Natural killer cell (primary cell): ENCODE results near the gene GJA1. TPM values are rescaled to one million over a fixed set of nuclear protein-coding genes. Genes with fewer than 3 reads are reported as not detected.

Experiments
- ATAC-seq, 3 donors: fragments of 150-1000 bp in 2 of 3; fragments of 200-7000 bp in 1 of 3; cut with Tn5 transposase; 1 replicate in 1 of 3; 2 replicates in 2 of 3; pipeline ENCODE4 v1.10.0; 2021; ENCODE audit warnings: mild to moderate bottlenecking in 2 of 3, moderate library complexity in 2 of 3
- DNase-seq, 2 donors: peaks; one replicate each; pipeline versions ENCODE4 v3.0.0 to v3.0.0-alpha.2; 2013 to 2021; ENCODE audit warnings: mixed read lengths in 1 of 2
- H3K27ac ChIP-seq: one replicate; pipeline ENCODE4 v1.5.1; 2013; ENCODE audit warnings: mild to moderate bottlenecking, low read length
- H3K27me3 ChIP-seq: one replicate; pipeline ENCODE4 v1.6.1; 2013; ENCODE audit warnings: low read length; ENCODE audit not compliant: control insufficient read depth, insufficient read depth
- H3K36me3 ChIP-seq: one replicate; pipeline ENCODE4 v1.6.1; 2013; ENCODE audit warnings: low read length; ENCODE audit not compliant: control insufficient read depth, insufficient read depth
- H3K4me1 ChIP-seq: one replicate; pipeline ENCODE4 v1.6.1; 2013; ENCODE audit warnings: low read length; ENCODE audit not compliant: control insufficient read depth, insufficient read depth
- H3K4me3 ChIP-seq: one replicate; pipeline ENCODE4 v1.5.1; 2013; ENCODE audit warnings: low read length
- H3K9me3 ChIP-seq: one replicate; pipeline ENCODE4 v1.6.1; 2013; ENCODE audit warnings: low read length; ENCODE audit not compliant: control insufficient read depth, insufficient read depth
- H3K27ac Mint-ChIP-seq, 2 donors: one replicate each; pipeline ENCODE4 v1.8.0; 2022; ENCODE audit warnings: mild to moderate bottlenecking in 2 of 2, mixed read lengths in 2 of 2, moderate library complexity in 1 of 2
- H3K27me3 Mint-ChIP-seq, 2 donors: one replicate each; pipeline ENCODE4 v1.8.0; 2022; ENCODE audit warnings: low read depth in 2 of 2, mixed read lengths in 2 of 2
- H3K36me3 Mint-ChIP-seq: one replicate; pipeline ENCODE4 v1.8.0; 2022; ENCODE audit warnings: mixed read lengths
- H3K4me1 Mint-ChIP-seq, 2 donors: one replicate each; pipeline ENCODE4 v1.8.0; 2022; ENCODE audit warnings: mixed read lengths in 2 of 2
- H3K4me3 Mint-ChIP-seq: one replicate; pipeline ENCODE4 v1.8.0; 2022; ENCODE audit warnings: mild to moderate bottlenecking, moderate library complexity, mixed read lengths
- H3K9me3 Mint-ChIP-seq, 2 donors: one replicate each; pipeline ENCODE4 v1.8.0; 2022; ENCODE audit warnings: mixed read lengths in 2 of 2
- WGBS: methylation state at CpG from one replicate; pipeline ENCODE4 v1.1.7; 2013; ENCODE audit warnings: missing lambda C conversion rate; ENCODE audit not compliant: insufficient coverage; 5-methylcytosine and 5-hydroxymethylcytosine counted together
- intact Hi-C: fragments of 100-400 bp; cut with micrococcal nuclease; formaldehyde crosslinking; loops from one replicate; pipeline ENCODE4 v1.14.2; 2022
- total RNA-seq, 4 donors: library from RNA; stranded (reverse); fragments of 120-200 nt in 1 of 4; gene quantifications; one replicate each; pipeline versions ENCODE4 v1.2.3 to v1.2.4, GENCODE V29; 2013 to 2022
- TF ChIP-seq, protein P1 (sequence below): fragments of 200-600 bp; IDR thresholded peaks from one replicate; pipeline ENCODE4 v1.8.0; 2022; ENCODE audit warnings: antibody characterized with exemption

GJA1 gene
- total RNA-seq, 3 donors from 2014 or later (not counting 1 experiment from before 2014, with no cell fraction given), result not detected

DNA sequence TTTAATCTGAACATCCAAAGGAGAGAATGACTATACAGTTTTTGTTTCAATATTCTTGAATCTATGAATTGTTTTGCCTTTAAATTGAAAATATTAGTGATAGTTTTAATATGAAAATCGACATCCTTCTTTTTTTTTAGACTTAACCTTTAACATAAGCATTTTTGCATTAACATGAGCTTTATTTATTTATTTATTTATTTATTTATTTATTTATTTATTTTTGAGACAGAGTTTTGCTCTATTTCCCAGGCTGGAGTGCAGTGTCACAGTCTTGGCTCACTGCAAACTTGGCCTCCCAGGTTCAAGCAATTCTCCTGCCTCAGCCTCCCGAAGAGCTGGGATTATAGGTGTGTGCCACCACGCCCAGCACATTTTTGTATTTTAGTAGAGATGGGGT lies 27.6 kb downstream of the GJA1 start:
- Histone ChIP-seq H3K9me3 (no peaks in the 10 kb centered on the region), H3K27me3 (no peaks in the 10 kb centered on the region), H3K4me1 (no peaks in the 10 kb centered on the region), H3K27ac (no peak overlapping the region), H3K4me3 (no peak overlapping the region), H3K36me3 (no peaks in the 10 kb centered on the region)
- Mint-ChIP-seq H3K4me1 (no peaks in the 10 kb centered on the region), H3K27ac (no peak overlapping the region), H3K27me3 (no peaks in the 10 kb centered on the region), H3K4me3 (no peak overlapping the region), H3K9me3 (no peaks in the 10 kb centered on the region), H3K36me3 (no peaks in the 10 kb centered on the region)
- WGBS, result 90% methylated on average over 2 of the region's 3 CpGs
- intact Hi-C loops, result no loop called here
- no peak for ATAC-seq
- DNase-seq, result no peak
- TF ChIP-seq, protein P1, sequence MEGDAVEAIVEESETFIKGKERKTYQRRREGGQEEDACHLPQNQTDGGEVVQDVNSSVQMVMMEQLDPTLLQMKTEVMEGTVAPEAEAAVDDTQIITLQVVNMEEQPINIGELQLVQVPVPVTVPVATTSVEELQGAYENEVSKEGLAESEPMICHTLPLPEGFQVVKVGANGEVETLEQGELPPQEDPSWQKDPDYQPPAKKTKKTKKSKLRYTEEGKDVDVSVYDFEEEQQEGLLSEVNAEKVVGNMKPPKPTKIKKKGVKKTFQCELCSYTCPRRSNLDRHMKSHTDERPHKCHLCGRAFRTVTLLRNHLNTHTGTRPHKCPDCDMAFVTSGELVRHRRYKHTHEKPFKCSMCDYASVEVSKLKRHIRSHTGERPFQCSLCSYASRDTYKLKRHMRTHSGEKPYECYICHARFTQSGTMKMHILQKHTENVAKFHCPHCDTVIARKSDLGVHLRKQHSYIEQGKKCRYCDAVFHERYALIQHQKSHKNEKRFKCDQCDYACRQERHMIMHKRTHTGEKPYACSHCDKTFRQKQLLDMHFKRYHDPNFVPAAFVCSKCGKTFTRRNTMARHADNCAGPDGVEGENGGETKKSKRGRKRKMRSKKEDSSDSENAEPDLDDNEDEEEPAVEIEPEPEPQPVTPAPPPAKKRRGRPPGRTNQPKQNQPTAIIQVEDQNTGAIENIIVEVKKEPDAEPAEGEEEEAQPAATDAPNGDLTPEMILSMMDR, result no peak

DNA sequence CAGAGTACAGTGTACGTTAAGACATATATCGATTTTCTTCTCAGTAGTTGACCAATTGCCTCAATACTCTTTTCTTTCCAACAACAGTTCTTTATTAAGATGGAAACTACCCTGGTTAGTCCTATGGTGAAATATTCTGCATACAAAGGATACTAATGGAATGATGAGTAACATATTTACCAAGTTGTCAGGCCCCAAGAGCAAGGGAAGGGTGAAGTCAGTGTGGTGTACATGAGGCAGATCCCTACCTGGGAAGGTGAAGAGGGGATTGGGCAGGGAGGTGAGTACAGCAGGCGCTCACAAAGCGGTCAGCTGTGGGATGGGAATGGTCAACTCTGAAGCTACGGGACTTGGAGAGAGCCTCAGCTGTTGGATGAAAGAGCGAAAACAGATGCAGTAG lies 29.7 kb downstream of the GJA1 start:
- no peaks in the 10 kb centered on the region for H3K36me3 Mint-ChIP-seq
- H3K27me3 Mint-ChIP-seq, result no peaks in the 10 kb centered on the region
- Histone ChIP-seq H3K27ac (no peak overlapping the region), H3K4me3 (no peak overlapping the region), H3K36me3 (no peaks in the 10 kb centered on the region), H3K4me1 (no peaks in the 10 kb centered on the region), H3K9me3 (no peaks in the 10 kb centered on the region), H3K27me3 (no peaks in the 10 kb centered on the region)
- ATAC-seq (no peak), DNase-seq (no peak)
- H3K27ac Mint-ChIP-seq, result no peak overlapping the region
- intact Hi-C loops, result no loop called here
- TF ChIP-seq, protein P1, result no peak
- H3K4me1 Mint-ChIP-seq, result no peaks in the 10 kb centered on the region
- no peak overlapping the region for H3K4me3 Mint-ChIP-seq
- H3K9me3 Mint-ChIP-seq, result peaks cover 0 to 4% of the 10 kb centered on the region in 2 donors
- 91% methylated on average over 4 of the region's 6 CpGs for WGBS

DNA sequence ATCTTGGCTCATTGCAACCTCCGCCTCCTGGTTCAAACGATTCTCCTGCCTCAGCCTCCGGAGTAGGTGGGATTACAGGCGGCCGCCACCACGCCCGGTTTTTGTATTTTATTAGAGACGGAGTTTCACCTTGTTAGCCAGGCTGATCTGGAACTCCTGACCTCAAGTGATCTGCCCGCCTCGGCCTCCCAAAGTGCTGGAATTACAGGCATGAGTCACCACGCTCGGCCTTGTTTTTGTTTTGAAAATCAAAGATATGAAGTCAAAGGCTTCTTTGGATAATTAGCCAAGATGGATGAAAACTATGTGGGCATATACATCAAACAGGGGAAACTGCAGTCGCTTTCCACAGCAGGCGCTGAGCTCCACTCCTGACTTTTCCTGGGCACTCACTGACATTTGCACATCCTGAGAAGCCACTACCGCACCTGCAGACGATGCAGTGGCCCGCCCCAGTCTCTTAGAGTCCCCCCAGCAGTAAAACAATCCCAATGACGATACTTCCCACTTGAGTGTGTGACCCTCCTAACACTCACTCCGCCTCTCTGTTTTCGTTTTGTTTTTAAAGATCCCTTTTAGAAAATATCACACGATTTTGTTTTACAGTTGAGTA lies 44.1 kb downstream of the GJA1 start:
- no peaks in the 10 kb centered on the region for H3K27me3 Mint-ChIP-seq

More for the DNA sequence above, 44.1 kb downstream of the GJA1 start:
- Mint-ChIP-seq H3K9me3 (peaks cover 3 to 5% of the 10 kb centered on the region in 2 donors), H3K4me1 (no peaks in the 10 kb centered on the region), H3K36me3 (no peaks in the 10 kb centered on the region), H3K27ac (no peak overlapping the region), H3K4me3 (no peak overlapping the region)
- TF ChIP-seq, protein P1, result no peak
- WGBS, result 92% methylated on average over 21 of the region's 21 CpGs
- intact Hi-C loops, result no loop called here
- ATAC-seq (no peak), DNase-seq (no peak)
- Histone ChIP-seq H3K27me3 (no peaks in the 10 kb centered on the region), H3K9me3 (no peaks in the 10 kb centered on the region), H3K4me3 (no peak overlapping the region), H3K4me1 (no peaks in the 10 kb centered on the region), H3K27ac (no peak overlapping the region), H3K36me3 (no peaks in the 10 kb centered on the region)
